Esophagus (tissue), 2 donors: ENCODE measurements around the gene SPATA12. TPM values are rescaled to one million over a fixed set of nuclear protein-coding genes. Genes with fewer than 3 reads are reported as not detected.

Experiments
- H3K27ac ChIP-seq, 2 donors: one replicate each; pipeline ENCODE4 v1.5.1; 2013; ENCODE audit warnings: low read depth in 2 of 2, mild to moderate bottlenecking in 2 of 2, inconsistent platforms in 1 of 2, low read length in 1 of 2, moderate library complexity in 1 of 2
- H3K27me3 ChIP-seq, 2 donors: one replicate each; pipeline ENCODE4 v1.6.1; 2013; ENCODE audit warnings: low read length in 2 of 2, control low read depth in 1 of 2, mild to moderate bottlenecking in 1 of 2; ENCODE audit not compliant: insufficient read depth in 2 of 2, control insufficient read depth in 1 of 2
- H3K36me3 ChIP-seq, 2 donors: one replicate each; pipeline ENCODE4 v1.6.1; 2013; ENCODE audit warnings: low read length in 1 of 2; ENCODE audit not compliant: control insufficient read depth in 2 of 2, insufficient read depth in 2 of 2
- H3K4me1 ChIP-seq, 2 donors: one replicate each; pipeline ENCODE4 v1.6.1; 2013; ENCODE audit warnings: low read length in 1 of 2; ENCODE audit not compliant: control insufficient read depth in 2 of 2, insufficient read depth in 2 of 2
- H3K4me3 ChIP-seq, 2 donors: one replicate each; pipeline ENCODE4 v1.5.1; 2013; ENCODE audit warnings: low read length in 2 of 2, mild to moderate bottlenecking in 2 of 2, low read depth in 1 of 2, moderate library complexity in 1 of 2
- H3K9me3 ChIP-seq, 2 donors: one replicate each; pipeline ENCODE4 v1.6.1; 2013; ENCODE audit warnings: mild to moderate bottlenecking in 2 of 2, low read depth in 1 of 2, low read length in 1 of 2, moderate library complexity in 1 of 2; ENCODE audit not compliant: control insufficient read depth in 2 of 2, insufficient read depth in 1 of 2
- WGBS, 2 donors: extraction: QIAGEN DNeasy Blood & Tissue Kit; methylation state at CpG; one replicate each; pipeline ENCODE4 v1.1.7; 2013; 5-methylcytosine and 5-hydroxymethylcytosine counted together
- polyA plus RNA-seq, 2 donors: library from polyadenylated mRNA; stranded (reverse); fragments of 200-250 nt; gene quantifications; one replicate each; pipeline ENCODE4 v1.2.3, GENCODE V29; 2013
- donor health status: healthy with polysubstance abuse.
- donor health status: Bipolar disorder and iron deficiency.

SPATA12 gene
- polyA plus RNA-seq, 2 donors, result 0.02 to 0.05 TPM

DNA sequence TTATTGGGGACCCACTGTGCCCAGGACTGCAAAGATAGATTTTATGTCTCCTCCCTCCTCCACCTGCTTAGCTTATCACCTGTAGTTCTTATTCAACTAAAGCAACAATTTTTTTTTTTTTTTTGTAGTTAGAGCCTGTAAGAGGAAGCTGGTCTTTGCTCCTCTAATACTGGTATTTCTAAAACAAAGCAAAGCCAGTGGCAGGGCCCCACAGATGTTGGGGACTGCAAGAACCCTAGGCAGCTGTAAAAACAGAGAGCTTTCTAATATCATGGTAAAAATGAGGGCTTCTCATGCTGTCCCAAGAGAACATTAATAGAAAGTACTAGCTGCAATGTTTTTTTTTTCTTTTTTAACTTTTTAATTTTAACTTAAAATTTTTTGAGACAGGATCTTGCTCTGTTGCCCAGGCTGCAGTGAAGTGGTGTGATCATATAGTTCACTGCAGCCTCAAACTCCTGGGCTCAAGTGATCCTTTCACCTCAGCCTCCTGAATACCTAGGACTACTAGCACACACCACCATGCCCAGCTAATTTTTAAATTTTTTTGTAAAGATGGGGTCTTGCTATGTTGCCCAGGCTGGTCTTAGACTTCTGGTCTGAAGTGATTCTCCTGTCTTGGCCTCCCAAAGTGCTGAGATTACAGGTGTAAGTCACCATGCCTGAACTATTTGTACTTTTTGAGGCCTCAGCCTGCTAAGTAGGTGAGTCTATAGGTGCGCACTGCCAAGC is 27.1 kb downstream of the SPATA12 start:
- H3K27me3 ChIP-seq, result no peaks in the 10 kb centered on the region
- 94 to 96% methylated on average over 1 of the region's 1 CpG for WGBS, 2 donors
- peaks cover 0 to 3% of the 10 kb centered on the region in 2 donors for H3K4me1 ChIP-seq
- H3K36me3 ChIP-seq, result no peaks in the 10 kb centered on the region
- no peak overlapping the region for H3K27ac ChIP-seq
- no peak overlapping the region for H3K4me3 ChIP-seq
- no peaks in the 10 kb centered on the region for H3K9me3 ChIP-seq

DNA sequence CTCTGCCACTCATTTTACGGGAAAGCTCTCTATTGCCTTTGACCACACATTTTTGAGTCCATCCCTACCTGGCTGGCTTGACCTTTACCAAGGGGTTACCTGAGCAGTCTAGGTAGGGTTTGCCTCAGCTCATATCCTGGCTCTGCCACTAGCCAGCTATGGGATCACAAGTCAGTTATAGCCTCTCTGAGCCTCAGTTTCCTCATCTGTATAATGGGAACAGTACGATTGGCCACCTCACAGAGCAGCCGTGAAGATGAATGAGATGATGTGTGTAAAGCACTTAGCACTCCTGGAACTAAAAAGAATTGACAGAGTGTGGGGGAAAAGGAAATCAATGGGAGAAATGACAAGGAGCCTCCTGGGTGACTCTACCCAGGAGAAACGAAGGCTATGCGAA is 28.0 kb downstream of the SPATA12 start:
- Histone ChIP-seq H3K27ac (no peak overlapping the region), H3K4me3 (no peak overlapping the region), H3K9me3 (no peaks in the 10 kb centered on the region), H3K27me3 (no peaks in the 10 kb centered on the region), H3K36me3 (no peaks in the 10 kb centered on the region), H3K4me1 (peaks cover 0 to 3% of the 10 kb centered on the region in 2 donors)
- WGBS, 2 donors, result 72 to 93% methylated on average over 5 of the region's 5 CpGs

DNA sequence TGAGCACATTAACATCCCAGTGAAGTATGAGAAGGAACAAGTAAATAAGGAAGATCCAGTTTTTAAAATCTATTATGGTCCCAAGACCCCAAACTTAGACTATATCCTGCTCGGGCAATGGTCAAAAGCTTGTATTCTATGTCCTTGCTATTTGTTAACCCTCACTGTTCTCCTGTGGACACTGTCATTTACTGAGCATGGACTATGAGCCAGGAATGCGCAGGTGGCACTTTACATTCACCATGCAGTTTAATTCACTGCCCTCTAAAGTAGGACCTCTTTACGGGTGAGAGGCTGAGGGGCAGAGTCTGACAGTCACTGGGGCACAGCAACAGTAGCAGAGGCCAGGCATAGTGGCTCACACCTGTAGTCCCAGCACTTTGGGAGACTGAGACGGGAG is 28.6 kb downstream of the SPATA12 start:
- no peak overlapping the region for H3K27ac ChIP-seq
- H3K9me3 ChIP-seq, result no peaks in the 10 kb centered on the region
- H3K36me3 ChIP-seq, result no peaks in the 10 kb centered on the region
- H3K4me3 ChIP-seq, result no peak overlapping the region
- H3K4me1 ChIP-seq, result peaks cover 0 to 3% of the 10 kb centered on the region in 2 donors
- WGBS, 2 donors, result 93 to 96% methylated on average over 4 of the region's 4 CpGs
- H3K27me3 ChIP-seq, result no peaks in the 10 kb centered on the region

DNA sequence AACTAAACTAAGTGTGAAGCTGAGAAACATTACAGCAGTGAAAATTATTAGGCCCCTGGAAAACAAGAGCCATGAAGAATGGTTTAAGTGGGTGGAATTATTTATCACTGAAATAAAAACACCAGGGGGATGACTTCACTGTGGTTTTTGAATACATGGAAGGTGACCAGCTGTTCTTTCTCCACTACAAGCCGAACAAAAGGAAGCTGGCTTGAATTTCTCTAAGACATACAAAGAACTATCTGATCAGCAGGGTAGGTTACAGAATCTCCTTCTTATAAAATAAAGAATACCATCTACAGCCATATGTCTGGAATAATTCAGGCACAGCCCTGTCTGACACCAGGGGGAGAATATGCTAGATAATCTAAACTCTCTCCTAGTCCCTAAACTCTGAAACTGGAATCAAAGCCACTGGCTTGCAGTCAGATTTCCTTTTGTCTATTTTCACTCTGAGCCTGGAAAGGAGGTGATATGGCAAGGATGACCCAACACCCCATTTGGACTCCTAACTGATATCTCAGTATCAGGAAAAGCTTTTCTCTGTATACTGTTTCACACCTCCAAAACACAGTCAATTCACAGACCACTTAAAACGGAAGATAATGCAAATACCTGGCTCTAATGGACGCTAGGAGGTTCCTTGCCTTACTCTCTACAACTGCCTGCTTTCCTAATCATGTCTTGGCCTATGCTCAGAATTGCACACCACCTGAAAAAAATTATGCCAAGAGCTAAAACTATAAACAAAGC is 31.2 kb downstream of the SPATA12 start:
- Histone ChIP-seq H3K27ac (no peak overlapping the region), H3K4me3 (no peak overlapping the region), H3K36me3 (no peaks in the 10 kb centered on the region), H3K9me3 (no peaks in the 10 kb centered on the region), H3K4me1 (no peaks in the 10 kb centered on the region), H3K27me3 (no peaks in the 10 kb centered on the region)
- 79 to 83% methylated on average over 3 of the region's 3 CpGs for WGBS, 2 donors

DNA sequence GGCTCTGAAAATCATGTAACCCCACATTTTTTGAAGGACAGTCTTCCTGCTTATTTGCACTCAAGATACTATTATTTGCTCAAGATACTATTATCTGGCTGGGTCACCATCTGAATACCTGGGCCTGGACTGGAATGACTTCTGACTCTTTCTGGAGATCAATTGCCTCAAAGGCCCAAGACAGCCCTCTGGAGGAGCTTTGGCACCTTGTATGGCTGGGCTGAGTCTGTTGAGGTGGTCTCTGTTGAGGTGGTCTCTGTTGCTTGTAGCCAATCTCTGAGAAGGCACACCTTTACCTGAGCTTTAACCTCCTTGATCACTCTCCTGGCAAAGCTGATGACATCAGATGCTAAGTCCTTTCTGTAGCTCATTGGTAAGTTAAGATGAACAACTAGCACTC is 33.0 kb downstream of the SPATA12 start:
- Histone ChIP-seq H3K36me3 (no peaks in the 10 kb centered on the region), H3K27ac (no peak overlapping the region), H3K4me1 (no peaks in the 10 kb centered on the region), H3K27me3 (no peaks in the 10 kb centered on the region), H3K9me3 (no peaks in the 10 kb centered on the region), H3K4me3 (no peak overlapping the region)

DNA sequence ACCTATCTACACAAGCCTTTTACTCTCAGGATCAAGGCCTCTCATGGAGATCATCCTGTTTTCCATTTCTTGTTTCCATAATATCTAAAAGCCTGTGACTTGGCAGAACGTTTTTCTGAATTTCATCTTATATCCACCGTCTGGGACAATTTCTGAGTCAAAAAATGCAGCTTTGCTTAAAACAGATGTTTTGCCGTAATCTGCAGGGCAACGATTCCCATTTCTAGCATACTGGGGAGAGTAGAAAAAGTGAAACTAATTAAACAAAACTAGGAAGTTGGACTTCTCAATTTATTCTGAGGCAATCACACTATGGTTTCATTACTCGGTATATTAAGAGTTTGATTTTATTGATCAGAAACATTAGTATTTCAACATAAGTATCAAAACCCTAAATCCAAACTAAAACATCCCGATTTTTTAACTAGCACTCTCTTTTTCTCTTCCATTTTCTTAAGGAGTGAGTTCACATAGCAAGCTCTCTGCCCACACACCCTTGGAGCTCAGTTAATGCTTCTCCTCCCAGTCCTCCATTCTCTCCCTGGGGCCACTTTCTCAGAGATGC is 33.6 kb downstream of the SPATA12 start:
- 68 to 73% methylated on average over 6 of the region's 6 CpGs for whole genome bisulfite sequencing, 2 donors
- Histone ChIP-seq H3K36me3 (no peaks in the 10 kb centered on the region), H3K9me3 (no peaks in the 10 kb centered on the region), H3K27ac (no peak overlapping the region), H3K27me3 (no peaks in the 10 kb centered on the region), H3K4me3 (no peak overlapping the region), H3K4me1 (no peaks in the 10 kb centered on the region)

DNA sequence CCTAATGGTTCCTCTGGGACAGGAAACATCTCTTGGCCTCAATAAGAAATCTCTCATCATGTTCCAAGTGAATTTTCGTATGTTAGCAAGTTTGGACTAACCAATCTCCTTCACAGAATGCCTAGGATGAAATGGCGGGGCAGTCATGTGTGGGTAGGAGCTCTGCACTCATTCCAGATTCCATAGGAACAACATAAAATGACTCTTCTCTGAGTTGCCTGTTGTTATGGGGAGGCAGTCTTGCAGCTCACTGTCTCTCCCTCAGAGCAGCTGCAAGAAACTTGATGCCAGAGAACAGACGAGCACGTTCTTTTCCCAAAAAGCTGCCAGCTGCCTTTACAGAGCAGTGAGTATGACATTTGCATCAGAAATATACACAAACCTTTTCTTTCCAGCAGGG is 34.1 kb downstream of the SPATA12 start:
- Histone ChIP-seq H3K4me3 (no peak overlapping the region), H3K27me3 (no peaks in the 10 kb centered on the region), H3K27ac (no peak overlapping the region), H3K9me3 (no peaks in the 10 kb centered on the region), H3K4me1 (no peaks in the 10 kb centered on the region), H3K36me3 (no peaks in the 10 kb centered on the region)
- WGBS, 2 donors, result 67 to 73% methylated on average over 4 of the region's 4 CpGs

DNA sequence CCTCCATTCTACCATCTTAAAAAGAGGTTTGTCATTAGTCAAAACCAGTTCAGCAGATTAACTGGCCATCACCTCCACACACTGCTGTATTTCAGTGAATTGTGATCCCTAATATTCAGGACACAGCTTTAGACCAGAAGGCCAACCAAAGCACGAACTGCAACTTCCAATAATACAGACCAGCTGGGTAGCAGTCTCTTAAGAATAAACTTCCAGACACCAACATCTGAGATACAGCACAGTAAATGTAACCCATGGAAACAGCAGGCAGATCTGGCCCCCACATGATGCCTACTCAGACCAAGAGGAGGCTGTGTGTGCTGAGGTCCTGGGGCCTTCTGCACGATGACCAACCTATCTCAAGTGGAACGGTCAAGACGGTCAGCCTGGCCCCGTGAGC is 34.9 kb downstream of the SPATA12 start:
- Histone ChIP-seq H3K36me3 (no peaks in the 10 kb centered on the region), H3K4me1 (no peaks in the 10 kb centered on the region), H3K27ac (no peak overlapping the region), H3K9me3 (no peaks in the 10 kb centered on the region), H3K27me3 (no peaks in the 10 kb centered on the region), H3K4me3 (no peak overlapping the region)
- WGBS, 2 donors, result 91% methylated on average over 5 of the region's 5 CpGs

DNA sequence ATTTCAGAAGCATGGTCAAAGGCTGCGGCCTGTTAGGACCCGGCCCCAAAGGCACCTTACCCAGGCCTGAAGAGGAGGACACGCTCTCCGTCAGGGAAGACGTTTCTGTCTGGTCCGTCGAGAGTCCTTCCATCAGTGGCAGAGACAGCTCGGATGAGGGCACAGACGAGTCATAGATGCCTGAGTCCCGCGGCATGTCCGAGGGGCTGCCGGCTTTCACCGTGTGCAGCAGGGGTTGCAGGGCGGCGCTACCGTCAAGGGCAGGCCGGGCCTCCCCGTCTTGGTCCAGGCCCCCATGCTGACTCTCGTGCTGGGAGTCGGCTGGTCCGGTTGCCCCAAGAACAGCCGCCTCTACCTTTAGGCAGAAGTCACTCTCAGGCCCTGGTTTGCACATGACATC is 37.1 kb downstream of the SPATA12 start:
- no peaks in the 10 kb centered on the region for H3K27me3 ChIP-seq
- WGBS, 2 donors, result 95% methylated on average over 23 of the region's 23 CpGs
- no peak overlapping the region for H3K27ac ChIP-seq
- H3K9me3 ChIP-seq, result no peaks in the 10 kb centered on the region
- no peaks in the 10 kb centered on the region for H3K36me3 ChIP-seq
- no peak overlapping the region for H3K4me3 ChIP-seq
- H3K4me1 ChIP-seq, result no peaks in the 10 kb centered on the region
